Mesothelial cell of epicardium (in vitro differentiated cells): ENCODE results near the gene DPP6. TPM values are rescaled to one million over a fixed set of nuclear protein-coding genes. Genes with fewer than 3 reads are reported as not detected.

ENCODE experiments used
- DNase-seq, 2 experiments: peaks; one replicate each; pipeline ENCODE4 v3.0.0; 2021; ENCODE audit warnings: low spot score in 2 of 2; ENCODE audit not compliant: unreplicated experiment in 2 of 2
- H3K27ac Mint-ChIP-seq: 2 replicates; pipeline ENCODE4 v1.8.0; 2021; ENCODE audit warnings: mixed read lengths
- H3K27me3 Mint-ChIP-seq: 2 replicates; pipeline ENCODE4 v1.8.0; 2021; ENCODE audit warnings: low read depth, mixed read lengths
- H3K36me3 Mint-ChIP-seq: 2 replicates; pipeline ENCODE4 v1.8.0; 2021; ENCODE audit warnings: mixed read lengths
- H3K4me1 Mint-ChIP-seq: 2 replicates; pipeline ENCODE4 v1.8.0; 2021; ENCODE audit warnings: mixed read lengths
- H3K4me3 Mint-ChIP-seq: 2 replicates; pipeline ENCODE4 v1.8.0; 2021; ENCODE audit warnings: mild to moderate bottlenecking, moderate library complexity, mixed read lengths
- H3K9me3 Mint-ChIP-seq: 2 replicates; pipeline ENCODE4 v1.8.0; 2021; ENCODE audit warnings: mixed read lengths
- CTCF ChIP-seq: fragments of 200-600 bp; sonication (generic); IDR thresholded peaks from one replicate; pipeline ENCODE4 v1.5.0; 2021; ENCODE audit warnings: antibody characterized with exemption; ENCODE audit not compliant: unreplicated experiment
- total RNA-seq: library from RNA; stranded (reverse); gene quantifications from 3 replicates; pipeline ENCODE4 v1.2.1, GENCODE V29; 2021

Gene DPP6
- total RNA-seq, 1 donor from 2014 or later, result 0.09 TPM

DNA sequence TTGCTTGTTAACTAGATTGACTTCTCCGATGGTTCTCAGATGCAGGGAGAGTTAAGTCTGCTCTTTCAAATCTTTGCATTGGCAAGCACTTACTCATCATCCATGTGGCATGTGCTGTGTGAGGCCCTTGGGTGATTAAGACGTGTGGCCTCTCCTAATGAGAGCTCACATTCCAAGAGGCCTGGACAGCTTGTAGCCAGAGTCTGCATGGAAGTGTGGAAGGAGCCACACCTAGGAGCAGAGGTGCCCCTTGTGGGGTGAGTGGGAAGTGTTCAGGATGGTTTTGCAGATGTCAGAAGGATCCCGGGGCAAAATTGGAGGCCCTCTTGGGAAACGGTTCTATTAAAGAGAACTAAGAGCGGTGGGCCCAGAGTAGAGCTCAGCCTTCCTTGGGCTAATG lies 724.8 kb downstream of the DPP6 start:
- H3K36me3 Mint-ChIP-seq, result no peaks in the 10 kb centered on the region
- no peaks in the 10 kb centered on the region for H3K4me1 Mint-ChIP-seq
- DNase-seq, result no peak
- no peak for TF ChIP-seq CTCF
- H3K27ac Mint-ChIP-seq, result no peak overlapping the region
- H3K27me3 Mint-ChIP-seq, result no peaks in the 10 kb centered on the region
- no peak overlapping the region for H3K4me3 Mint-ChIP-seq
- H3K9me3 Mint-ChIP-seq, result peaks cover 13% of the 10 kb centered on the region

- Mint-ChIP-seq H3K27me3 (no peaks in the 10 kb centered on the region), H3K9me3 (peaks cover 11% of the 10 kb centered on the region)
Observed at GRCh38 chr7:154777489-154777888, 725.3 kb downstream of the DPP6 start.

DNA sequence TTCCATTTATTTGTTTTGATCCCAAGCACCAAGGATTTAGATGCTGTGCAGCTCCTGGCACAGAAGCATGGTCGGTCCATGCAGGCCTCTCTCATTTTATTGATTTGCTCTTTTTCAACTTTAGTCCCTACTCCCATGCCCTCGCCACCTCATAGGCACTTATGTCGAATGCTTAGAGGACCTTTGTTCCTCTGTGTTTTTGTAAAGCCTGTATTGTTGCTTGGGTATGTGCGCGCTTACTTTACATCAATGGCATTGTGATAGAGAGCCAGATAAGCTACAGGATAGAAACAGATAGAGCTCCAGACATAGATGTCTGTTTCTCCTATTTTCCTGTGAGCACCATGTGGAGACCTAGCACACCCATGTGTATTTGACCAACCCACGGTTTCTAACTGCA lies 725.7 kb downstream of the DPP6 start:
- Mint-ChIP-seq H3K4me1 (no peaks in the 10 kb centered on the region), H3K27me3 (no peaks in the 10 kb centered on the region), H3K4me3 (no peak overlapping the region), H3K27ac (no peak overlapping the region), H3K9me3 (peaks cover 10% of the 10 kb centered on the region), H3K36me3 (no peaks in the 10 kb centered on the region)
- DNase-seq, result no peak
- TF ChIP-seq CTCF, result no peak

More at GRCh38 chr7:154777489-154777888, 725.3 kb downstream of the DPP6 start:
- Mint-ChIP-seq H3K27ac (no peak overlapping the region), H3K4me1 (no peaks in the 10 kb centered on the region), H3K4me3 (no peak overlapping the region), H3K36me3 (no peaks in the 10 kb centered on the region)
- no peak for DNase-seq
- TF ChIP-seq CTCF, result no peak

GRCh38 chr7:154781369-154782303 lies 729.4 kb downstream of the DPP6 start:
- peaks cover 5% of the 10 kb centered on the region for H3K27me3 Mint-ChIP-seq
- H3K27ac Mint-ChIP-seq, result no peak overlapping the region
- no peak overlapping the region for H3K4me3 Mint-ChIP-seq
- H3K36me3 Mint-ChIP-seq, result no peaks in the 10 kb centered on the region
- H3K4me1 Mint-ChIP-seq, result no peaks in the 10 kb centered on the region
- H3K9me3 Mint-ChIP-seq, result peaks cover 24% of the 10 kb centered on the region
- no peak for DNase-seq
- TF ChIP-seq CTCF, result no peak

DNA sequence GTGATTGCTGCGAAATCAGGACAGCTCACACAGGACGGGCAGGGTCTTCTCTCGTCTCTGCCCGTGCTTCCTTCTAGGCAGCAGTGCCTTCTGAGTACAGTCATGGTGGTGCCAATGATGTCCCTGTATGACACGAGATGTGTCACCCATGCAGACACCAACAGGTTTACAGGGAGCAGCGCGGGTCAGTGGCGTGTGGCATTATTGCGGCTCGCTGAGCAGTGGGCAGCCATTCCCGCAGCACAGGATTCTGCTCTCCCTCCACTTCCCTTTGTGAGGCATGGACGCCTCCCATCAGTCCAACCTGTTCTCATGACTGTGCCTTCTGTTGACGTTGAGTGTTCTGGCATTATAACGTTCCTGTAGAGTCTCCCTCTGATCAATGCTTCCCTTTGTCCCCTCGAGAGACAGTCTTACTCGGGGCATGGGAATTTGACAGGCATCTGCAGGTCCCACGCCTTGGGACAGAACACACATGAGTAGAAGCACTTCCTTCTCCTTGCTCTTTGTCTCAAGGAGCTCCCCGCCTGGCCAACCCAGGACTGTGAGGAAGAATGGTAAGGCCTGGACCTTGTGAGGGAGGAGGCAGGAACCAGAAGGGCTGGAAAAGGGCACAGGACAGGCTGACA lies 731.2 kb downstream of the DPP6 start:
- TF ChIP-seq CTCF, result no peak
- H3K36me3 Mint-ChIP-seq, result no peaks in the 10 kb centered on the region
- H3K4me1 Mint-ChIP-seq, result no peaks in the 10 kb centered on the region
- peaks cover 27% of the 10 kb centered on the region for H3K9me3 Mint-ChIP-seq
- no peak for DNase-seq
- H3K4me3 Mint-ChIP-seq, result no peak overlapping the region
- peaks cover 6% of the 10 kb centered on the region for H3K27me3 Mint-ChIP-seq
- no peak overlapping the region for H3K27ac Mint-ChIP-seq
